Measurements from ENCODE around the gene ESF1.
"Not testable (repeated sequence)": the region's sequence is repeated elsewhere in the genome, so short reads cannot be mapped to it uniquely, and the experiment has no call there.

Gene ESF1

GRCh38 chr20:13753436-13754036 is 31.2 kb downstream of the ESF1 start:
- H3K4me3 ChIP-seq (ENCODE audit: low read depth, low read length), result no peak overlapping the region
- DNase-seq (ENCODE audit: low read depth), result no peak
- no peak for TF ChIP-seq CTCF (IDR thresholded peaks at IDR 0.05; ENCODE audit: low read depth, low read length, missing control alignments)
- in situ Hi-C loops (cut with HindIII; ENCODE audit: low sequenced_read_pairs), result no loop called here

- no peak for TF ChIP-seq CTCF (IDR thresholded peaks at IDR 0.05; ENCODE audit: low read depth, low read length, missing control alignments)
- in situ Hi-C loops (cut with HindIII; ENCODE audit: low sequenced_read_pairs), result no loop called here
Measured at GRCh38 chr20:13749811-13750210, 34.9 kb downstream of the ESF1 start.

GRCh38 chr20:13745784-13746183 is 38.9 kb downstream of the ESF1 start:
- H3K4me3 ChIP-seq (ENCODE audit: low read depth, low read length), result no peak overlapping the region
- no peak for TF ChIP-seq CTCF (IDR thresholded peaks at IDR 0.05; ENCODE audit: low read depth, low read length, missing control alignments)
- no peak for DNase-seq (ENCODE audit: low read depth)
- in situ Hi-C loops (cut with HindIII; ENCODE audit: low sequenced_read_pairs), result no loop called here

More at GRCh38 chr20:13749811-13750210, 34.9 kb downstream of the ESF1 start:
- no peak for DNase-seq (ENCODE audit: low read depth)
- H3K4me3 ChIP-seq (ENCODE audit: low read depth, low read length), result no peak overlapping the region

GRCh38 chr20:13744352-13744751 is 40.4 kb downstream of the ESF1 start:
- DNase-seq (ENCODE audit: low read depth), result no peak
- in situ Hi-C loops (cut with HindIII; ENCODE audit: low sequenced_read_pairs), result no loop called here
- no peak overlapping the region for H3K4me3 ChIP-seq (ENCODE audit: low read depth, low read length)
- no peak for TF ChIP-seq CTCF (IDR thresholded peaks at IDR 0.05; ENCODE audit: low read depth, low read length, missing control alignments)

GRCh38 chr20:13741879-13742278 is 42.8 kb downstream of the ESF1 start:
- in situ Hi-C loops (cut with HindIII; ENCODE audit: low sequenced_read_pairs), result no loop called here
- DNase-seq (ENCODE audit: low read depth), result no peak
- no peak for TF ChIP-seq CTCF (IDR thresholded peaks at IDR 0.05; ENCODE audit: low read depth, low read length, missing control alignments)
- no peak overlapping the region for H3K4me3 ChIP-seq (ENCODE audit: low read depth, low read length)

GRCh38 chr20:13739731-13740649 is 44.7 kb downstream of the ESF1 start:
- TF ChIP-seq CTCF (IDR thresholded peaks at IDR 0.05; ENCODE audit: low read depth, low read length, missing control alignments), result no peak
- no peak for DNase-seq (ENCODE audit: low read depth)
- H3K4me3 ChIP-seq (ENCODE audit: low read depth, low read length), result no peak overlapping the region
- in situ Hi-C loops (cut with HindIII; ENCODE audit: low sequenced_read_pairs), result no loop called here

GRCh38 chr20:13738187-13738586 is 46.5 kb downstream of the ESF1 start:
- in situ Hi-C loops (cut with HindIII; ENCODE audit: low sequenced_read_pairs); DNase-seq (ENCODE audit: low read depth); H3K4me3 ChIP-seq (ENCODE audit: low read depth, low read length): not testable (repeated sequence)
